ENCODE results near the gene LMNA. TPM values are rescaled to one million over a fixed set of nuclear protein-coding genes. Genes with fewer than 3 reads are reported as not detected.

The LMNA gene
- total RNA-seq, 4 donors from 2014 or later, result 371 to 501 (median 419) TPM

DNA sequence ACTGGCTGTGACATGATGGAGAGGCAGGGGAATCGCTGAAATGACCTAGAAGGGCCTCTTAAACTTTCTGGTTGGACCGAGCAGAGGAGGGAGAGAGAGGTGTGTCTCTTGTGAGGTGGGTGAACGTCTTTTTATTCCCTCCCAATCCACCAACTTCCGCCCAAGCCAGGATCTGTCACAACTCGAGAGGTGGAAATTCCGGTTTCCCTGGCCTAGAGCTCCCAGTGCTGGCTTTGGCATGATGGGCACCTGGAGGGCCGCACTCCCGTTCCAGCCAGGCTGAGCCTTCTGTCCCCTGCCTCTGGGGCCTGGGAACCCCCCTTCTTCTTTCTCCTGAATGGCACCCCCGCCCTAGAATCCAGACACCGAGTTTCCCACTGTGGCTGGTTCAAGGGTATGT lies 38.9 kb downstream of the LMNA start, which contains the start of gene SEMA4A:
Gene SEMA4A (plus strand): TSS at position 224 of the 400 bp plus-strand sequence. CDS start 994 bp downstream, outside the sequence.
- Histone ChIP-seq H3K4me1 (peaks cover 0 to 7% (median 2%) of the 10 kb centered on the region in 4 donors), H3K9me3 (no peaks in the 10 kb centered on the region), H3K36me3 (no peaks in the 10 kb centered on the region), H3K27me3 (peaks cover 0 to 14% of the 10 kb centered on the region in 2 donors), H3K27ac (no peak within 1 kb of the TSS), H3K4me3 (peak within 1 kb of the TSS in 1 of 4 donors; percentile 7)
- DNase-seq (ENCODE audit: low spot score in 2 of 2), result no peak
- TF ChIP-seq POLR2A (IDR thresholded peaks at IDR 0.05) (no peak), EP300 (IDR thresholded peaks at IDR 0.05) (no peak)
- TF ChIP-seq, protein P1, sequence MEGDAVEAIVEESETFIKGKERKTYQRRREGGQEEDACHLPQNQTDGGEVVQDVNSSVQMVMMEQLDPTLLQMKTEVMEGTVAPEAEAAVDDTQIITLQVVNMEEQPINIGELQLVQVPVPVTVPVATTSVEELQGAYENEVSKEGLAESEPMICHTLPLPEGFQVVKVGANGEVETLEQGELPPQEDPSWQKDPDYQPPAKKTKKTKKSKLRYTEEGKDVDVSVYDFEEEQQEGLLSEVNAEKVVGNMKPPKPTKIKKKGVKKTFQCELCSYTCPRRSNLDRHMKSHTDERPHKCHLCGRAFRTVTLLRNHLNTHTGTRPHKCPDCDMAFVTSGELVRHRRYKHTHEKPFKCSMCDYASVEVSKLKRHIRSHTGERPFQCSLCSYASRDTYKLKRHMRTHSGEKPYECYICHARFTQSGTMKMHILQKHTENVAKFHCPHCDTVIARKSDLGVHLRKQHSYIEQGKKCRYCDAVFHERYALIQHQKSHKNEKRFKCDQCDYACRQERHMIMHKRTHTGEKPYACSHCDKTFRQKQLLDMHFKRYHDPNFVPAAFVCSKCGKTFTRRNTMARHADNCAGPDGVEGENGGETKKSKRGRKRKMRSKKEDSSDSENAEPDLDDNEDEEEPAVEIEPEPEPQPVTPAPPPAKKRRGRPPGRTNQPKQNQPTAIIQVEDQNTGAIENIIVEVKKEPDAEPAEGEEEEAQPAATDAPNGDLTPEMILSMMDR (IDR thresholded peaks at IDR 0.05), result no peak
- WGBS, 2 donors, result 79 to 81% methylated on average over 10 of the region's 10 CpGs

DNA sequence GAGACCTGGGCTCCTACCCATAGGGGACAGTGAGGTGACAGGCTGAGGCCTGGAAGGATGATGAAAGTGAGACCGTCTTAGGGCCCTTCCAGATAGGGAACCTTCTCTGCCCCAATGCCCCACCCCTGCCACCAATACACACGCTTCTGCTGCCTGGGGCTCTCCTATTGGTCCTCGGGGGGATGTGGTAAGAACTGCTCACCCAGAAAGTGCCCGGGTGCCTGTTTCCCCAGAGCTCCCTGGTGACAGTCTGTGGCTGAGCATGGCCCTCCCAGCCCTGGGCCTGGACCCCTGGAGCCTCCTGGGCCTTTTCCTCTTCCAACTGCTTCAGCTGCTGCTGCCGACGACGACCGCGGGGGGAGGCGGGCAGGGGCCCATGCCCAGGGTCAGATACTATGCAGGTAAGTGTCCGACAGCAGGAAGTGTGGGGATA lies 39.8 kb downstream of the LMNA start:
- H3K4me1 ChIP-seq, result peaks cover 0 to 7% (median 2%) of the 10 kb centered on the region in 4 donors
- no peaks in the 10 kb centered on the region for H3K36me3 ChIP-seq
- H3K27ac ChIP-seq, result no peak overlapping the region
- DNase-seq (ENCODE audit: low spot score in 2 of 2), result no peak
- peaks cover 0 to 11% of the 10 kb centered on the region in 2 donors for H3K27me3 ChIP-seq
- TF ChIP-seq EP300 (IDR thresholded peaks at IDR 0.05) (no peak), POLR2A (IDR thresholded peaks at IDR 0.05) (no peak)
- TF ChIP-seq, protein P1 (IDR thresholded peaks at IDR 0.05), result no peak
- no peaks in the 10 kb centered on the region for H3K9me3 ChIP-seq
- 59 to 60% methylated on average over 11 of the region's 11 CpGs for WGBS, 2 donors
- H3K4me3 ChIP-seq, result peak overlapping the region in 1 of 4 donors; percentile 7

DNA sequence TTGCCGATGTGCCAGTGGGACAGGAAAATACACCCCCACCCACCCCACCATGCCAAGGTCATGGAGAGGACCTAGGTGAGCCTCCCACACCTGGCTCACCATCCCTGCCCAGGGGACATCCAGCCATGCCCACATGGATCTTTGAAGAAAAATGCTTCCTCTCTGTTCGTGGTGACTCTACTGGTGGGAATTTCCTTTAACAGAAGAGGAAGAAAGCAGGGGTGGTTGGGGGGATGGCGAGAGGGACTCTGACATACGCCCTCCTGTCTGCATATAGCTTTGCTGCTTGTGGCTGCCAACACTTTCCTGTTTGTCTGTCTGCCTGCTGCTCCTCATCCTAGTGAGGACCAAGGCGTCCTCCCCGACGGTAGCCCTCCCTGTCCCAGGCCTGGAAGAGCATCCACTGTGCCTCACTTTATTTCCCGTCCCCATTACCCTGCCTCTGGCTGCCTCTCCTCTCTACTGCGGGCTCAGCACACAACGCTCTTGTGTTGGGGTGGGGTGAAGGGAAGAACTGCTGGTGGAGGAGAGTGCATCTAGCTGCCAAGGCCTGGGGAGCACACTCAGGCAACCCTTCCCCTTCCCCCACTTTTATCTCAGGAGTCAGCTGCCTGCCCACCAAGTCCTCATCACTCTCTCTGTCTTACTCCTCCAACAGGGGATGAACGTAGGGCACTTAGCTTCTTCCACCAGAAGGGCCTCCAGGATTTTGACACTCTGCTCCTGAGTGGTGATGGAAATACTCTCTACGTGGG lies 41.4 kb downstream of the LMNA start:
- TF ChIP-seq EP300 (IDR thresholded peaks at IDR 0.05) (no peak), POLR2A (IDR thresholded peaks at IDR 0.05) (no peak)
- TF ChIP-seq, protein P1 (IDR thresholded peaks at IDR 0.05), result no peak
- H3K27ac ChIP-seq, result no peak overlapping the region
- H3K9me3 ChIP-seq, result no peaks in the 10 kb centered on the region
- peaks cover 0 to 14% (median 4%) of the 10 kb centered on the region in 4 donors for H3K4me1 ChIP-seq
- H3K36me3 ChIP-seq, result no peaks in the 10 kb centered on the region
- no peak for DNase-seq (ENCODE audit: low spot score in 2 of 2)
- no peak overlapping the region for H3K4me3 ChIP-seq
- H3K27me3 ChIP-seq, result no peaks in the 10 kb centered on the region
- 53 to 64% methylated on average over 12 of the region's 12 CpGs for WGBS, 2 donors

DNA sequence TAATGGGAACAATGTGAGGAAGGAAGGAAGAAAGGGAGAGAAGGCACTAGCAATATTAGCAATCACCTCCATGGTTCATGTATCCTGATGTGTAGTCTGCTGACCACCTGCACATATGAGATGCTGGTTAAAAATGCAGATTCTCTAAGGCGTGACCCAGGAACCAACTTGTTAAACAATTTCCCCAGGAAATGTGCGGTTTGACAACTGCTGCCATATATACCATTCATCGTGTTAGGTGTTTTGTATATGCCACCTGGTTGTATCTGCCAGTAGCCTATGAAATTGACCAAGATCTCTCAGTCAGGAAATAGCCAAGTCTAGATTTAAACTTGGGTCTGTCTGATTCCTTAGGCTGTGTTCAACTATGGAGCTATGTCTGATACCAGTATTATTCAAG lies 43.0 kb downstream of the LMNA start:
- no peak for TF ChIP-seq POLR2A (IDR thresholded peaks at IDR 0.05)
- TF ChIP-seq, protein P1 (IDR thresholded peaks at IDR 0.05), result no peak
- TF ChIP-seq EP300 (IDR thresholded peaks at IDR 0.05), result no peak
- H3K27me3 ChIP-seq, result no peaks in the 10 kb centered on the region

DNA sequence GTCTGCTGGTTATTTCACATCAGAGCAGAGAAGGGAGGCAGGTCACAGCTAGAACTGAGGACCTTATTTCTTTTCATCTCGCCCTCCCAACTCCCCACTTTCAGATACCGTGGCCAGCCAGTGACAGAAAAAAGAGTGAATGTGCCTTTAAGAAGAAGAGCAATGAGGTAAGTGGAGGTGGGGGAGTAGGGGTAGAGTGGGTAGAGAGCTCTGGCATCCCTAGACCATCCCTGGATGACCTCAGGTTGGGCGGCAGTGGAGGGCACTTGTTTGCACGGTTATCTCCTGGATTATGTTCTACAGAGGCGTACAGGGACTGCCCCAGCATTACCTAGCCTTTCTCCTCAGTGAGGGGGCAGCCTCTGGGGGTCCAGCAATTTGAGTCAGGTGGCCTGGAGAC lies 43.5 kb downstream of the LMNA start:
- TF ChIP-seq POLR2A (IDR thresholded peaks at IDR 0.05) (no peak), EP300 (IDR thresholded peaks at IDR 0.05) (no peak)
- TF ChIP-seq, protein P1 (IDR thresholded peaks at IDR 0.05), result no peak
- Histone ChIP-seq H3K27ac (peak overlapping the region in 1 of 4 donors; percentile 90), H3K27me3 (no peaks in the 10 kb centered on the region), H3K4me3 (no peak overlapping the region), H3K36me3 (no peaks in the 10 kb centered on the region), H3K9me3 (no peaks in the 10 kb centered on the region), H3K4me1 (peaks cover 0 to 28% (median 2%) of the 10 kb centered on the region in 4 donors)
- DNase-seq (ENCODE audit: low spot score in 2 of 2), result no peak
- WGBS, 2 donors, result 81% methylated on average over 5 of the region's 5 CpGs

More for the DNA sequence above, 43.0 kb downstream of the LMNA start:
- no peak for DNase-seq (ENCODE audit: low spot score in 2 of 2)
- Histone ChIP-seq H3K4me1 (peaks cover 0 to 25% (median 2%) of the 10 kb centered on the region in 4 donors), H3K4me3 (no peak overlapping the region), H3K27ac (no peak overlapping the region), H3K9me3 (no peaks in the 10 kb centered on the region), H3K36me3 (no peaks in the 10 kb centered on the region)
- 94 to 96% methylated on average over 3 of the region's 3 CpGs for WGBS, 2 donors
